Measurements from ENCODE around the gene LAMA2. TPM values are rescaled to one million over a fixed set of nuclear protein-coding genes. Genes with fewer than 3 reads are reported as not detected.

Gene LAMA2
- total RNA-seq, 1 experiment from 2014 or later, result 0.04 TPM

GRCh38 chr6:129111346-129111745 is 228.4 kb downstream of the LAMA2 start:
- H3K27ac ChIP-seq (ENCODE audit: low read length), result no peak overlapping the region
- no peak for DNase-seq
- H3K27me3 ChIP-seq (ENCODE audit: low read length), result no peaks in the 10 kb centered on the region
- no peak overlapping the region for H2AFZ ChIP-seq (ENCODE audit: low read length)
- peaks cover 26% of the 10 kb centered on the region; the same call in 1 of the 2 replicates for H3K9me3 ChIP-seq (ENCODE audit: low read length)
- H3K4me1 ChIP-seq (ENCODE audit: low read length), result no peaks in the 10 kb centered on the region
- H3K36me3 ChIP-seq (ENCODE audit: insufficient read depth, low read length), result no peaks in the 10 kb centered on the region
- no peaks in the 10 kb centered on the region for H3K79me2 ChIP-seq (ENCODE audit: low read length)
- no peak overlapping the region for H3K4me2 ChIP-seq (ENCODE audit: low read depth, low read length, poor library complexity, severe bottlenecking)
- H3K9ac ChIP-seq (ENCODE audit: low read length), result no peak overlapping the region
- H4K20me1 ChIP-seq (ENCODE audit: insufficient read depth, low read depth, low read length), result no peaks in the 10 kb centered on the region
- no peaks in the 10 kb centered on the region; the same call in 1 of the 2 replicates for H3K9me2 ChIP-seq (replicated peaks; ENCODE audit: insufficient read depth, low read length)
- no peak overlapping the region for H3K4me3 ChIP-seq (ENCODE audit: low read length)

GRCh38 chr6:129111853-129112252 is 228.9 kb downstream of the LAMA2 start:
- H3K9ac ChIP-seq (ENCODE audit: low read length), result no peak overlapping the region
- no peaks in the 10 kb centered on the region for H3K79me2 ChIP-seq (ENCODE audit: low read length)
- no peaks in the 10 kb centered on the region for H3K36me3 ChIP-seq (ENCODE audit: insufficient read depth, low read length)
- DNase-seq, result no peak
- no peaks in the 10 kb centered on the region for H3K4me1 ChIP-seq (ENCODE audit: low read length)
- no peaks in the 10 kb centered on the region; the same call in 1 of the 2 replicates for H3K9me2 ChIP-seq (replicated peaks; ENCODE audit: insufficient read depth, low read length)
- H4K20me1 ChIP-seq (ENCODE audit: insufficient read depth, low read depth, low read length), result no peaks in the 10 kb centered on the region
- no peak overlapping the region for H3K4me2 ChIP-seq (ENCODE audit: low read depth, low read length, poor library complexity, severe bottlenecking)
- H3K27ac ChIP-seq (ENCODE audit: low read length), result no peak overlapping the region
- H3K4me3 ChIP-seq (ENCODE audit: low read length), result no peak overlapping the region
- H3K9me3 ChIP-seq (ENCODE audit: low read length), result peaks cover 25% of the 10 kb centered on the region; the same call in 1 of the 2 replicates
- no peaks in the 10 kb centered on the region for H3K27me3 ChIP-seq (ENCODE audit: low read length)
- H2AFZ ChIP-seq (ENCODE audit: low read length), result no peak overlapping the region

GRCh38 chr6:129112591-129112990 is 229.7 kb downstream of the LAMA2 start:
- Histone ChIP-seq H3K4me2 (ENCODE audit: low read depth, low read length, poor library complexity, severe bottlenecking) (no peak overlapping the region), H3K79me2 (ENCODE audit: low read length) (no peaks in the 10 kb centered on the region), H3K9me2 (replicated peaks; ENCODE audit: insufficient read depth, low read length) (no peaks in the 10 kb centered on the region; the same call in 1 of the 2 replicates), H3K36me3 (ENCODE audit: insufficient read depth, low read length) (no peaks in the 10 kb centered on the region), H3K9ac (ENCODE audit: low read length) (no peak overlapping the region), H3K27ac (ENCODE audit: low read length) (no peak overlapping the region), H3K27me3 (ENCODE audit: low read length) (no peaks in the 10 kb centered on the region), H3K4me3 (ENCODE audit: low read length) (no peak overlapping the region), H2AFZ (ENCODE audit: low read length) (no peak overlapping the region), H3K4me1 (ENCODE audit: low read length) (no peaks in the 10 kb centered on the region), H4K20me1 (ENCODE audit: insufficient read depth, low read depth, low read length) (no peaks in the 10 kb centered on the region), H3K9me3 (ENCODE audit: low read length) (peaks cover 20% of the 10 kb centered on the region; the same call in 1 of the 2 replicates)
- no peak for DNase-seq

DNA sequence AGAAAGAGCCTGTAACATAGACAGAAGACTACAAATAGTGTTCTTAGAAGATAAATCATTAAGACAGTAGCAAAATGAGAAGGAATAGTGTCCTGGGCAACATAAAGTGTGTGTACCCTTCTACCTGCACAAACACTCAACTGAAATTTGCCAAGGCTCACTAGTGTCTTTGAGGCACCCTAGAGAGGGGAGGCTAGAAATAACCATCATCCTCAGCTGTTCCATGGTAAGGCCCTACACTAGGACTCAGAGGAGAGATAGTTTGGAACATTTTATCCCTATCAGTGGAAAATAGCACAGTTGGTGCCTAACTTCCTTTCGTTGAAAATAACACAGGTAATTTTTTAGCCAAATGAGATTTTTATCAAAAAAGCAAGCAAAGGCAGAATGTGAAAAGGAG is 230.7 kb downstream of the LAMA2 start:
- Histone ChIP-seq H3K9me2 (replicated peaks; ENCODE audit: insufficient read depth, low read length) (no peaks in the 10 kb centered on the region; the same call in 1 of the 2 replicates), H3K4me2 (ENCODE audit: low read depth, low read length, poor library complexity, severe bottlenecking) (no peak overlapping the region), H3K79me2 (ENCODE audit: low read length) (no peaks in the 10 kb centered on the region), H2AFZ (ENCODE audit: low read length) (no peak overlapping the region), H4K20me1 (ENCODE audit: insufficient read depth, low read depth, low read length) (no peaks in the 10 kb centered on the region), H3K36me3 (ENCODE audit: insufficient read depth, low read length) (no peaks in the 10 kb centered on the region), H3K27ac (ENCODE audit: low read length) (no peak overlapping the region), H3K9me3 (ENCODE audit: low read length) (peaks cover 20% of the 10 kb centered on the region; the same call in 1 of the 2 replicates), H3K9ac (ENCODE audit: low read length) (no peak overlapping the region), H3K4me3 (ENCODE audit: low read length) (no peak overlapping the region), H3K27me3 (ENCODE audit: low read length) (no peaks in the 10 kb centered on the region), H3K4me1 (ENCODE audit: low read length) (no peaks in the 10 kb centered on the region)
- DNase-seq, result no peak

- Histone ChIP-seq H3K36me3 (ENCODE audit: insufficient read depth, low read length) (no peaks in the 10 kb centered on the region), H3K27me3 (ENCODE audit: low read length) (no peaks in the 10 kb centered on the region), H3K9me3 (ENCODE audit: low read length) (peaks cover 16% of the 10 kb centered on the region; the same call in 1 of the 2 replicates), H3K79me2 (ENCODE audit: low read length) (no peaks in the 10 kb centered on the region), H3K4me1 (ENCODE audit: low read length) (no peaks in the 10 kb centered on the region), H3K9me2 (replicated peaks; ENCODE audit: insufficient read depth, low read length) (no peaks in the 10 kb centered on the region; the same call in 1 of the 2 replicates), H2AFZ (ENCODE audit: low read length) (no peak overlapping the region), H4K20me1 (ENCODE audit: insufficient read depth, low read depth, low read length) (no peaks in the 10 kb centered on the region), H3K27ac (ENCODE audit: low read length) (no peak overlapping the region), H3K4me2 (ENCODE audit: low read depth, low read length, poor library complexity, severe bottlenecking) (no peak overlapping the region), H3K4me3 (ENCODE audit: low read length) (no peak overlapping the region), H3K9ac (ENCODE audit: low read length) (no peak overlapping the region)
- DNase-seq, result no peak
Observed at GRCh38 chr6:129114636-129115391, 231.9 kb downstream of the LAMA2 start.

- no peak for DNase-seq
- Histone ChIP-seq H4K20me1 (ENCODE audit: insufficient read depth, low read depth, low read length) (no peaks in the 10 kb centered on the region), H3K27ac (ENCODE audit: low read length) (no peak overlapping the region), H3K9me3 (ENCODE audit: low read length) (peaks cover 14% of the 10 kb centered on the region; the same call in 1 of the 2 replicates), H3K4me1 (ENCODE audit: low read length) (no peaks in the 10 kb centered on the region), H3K4me2 (ENCODE audit: low read depth, low read length, poor library complexity, severe bottlenecking) (no peak overlapping the region), H2AFZ (ENCODE audit: low read length) (no peak overlapping the region), H3K4me3 (ENCODE audit: low read length) (no peak overlapping the region), H3K36me3 (ENCODE audit: insufficient read depth, low read length) (no peaks in the 10 kb centered on the region), H3K9me2 (replicated peaks; ENCODE audit: insufficient read depth, low read length) (no peaks in the 10 kb centered on the region; the same call in 1 of the 2 replicates), H3K79me2 (ENCODE audit: low read length) (no peaks in the 10 kb centered on the region), H3K27me3 (ENCODE audit: low read length) (no peaks in the 10 kb centered on the region), H3K9ac (ENCODE audit: low read length) (no peak overlapping the region)
Observed at GRCh38 chr6:129115471-129115870, 232.5 kb downstream of the LAMA2 start.

DNA sequence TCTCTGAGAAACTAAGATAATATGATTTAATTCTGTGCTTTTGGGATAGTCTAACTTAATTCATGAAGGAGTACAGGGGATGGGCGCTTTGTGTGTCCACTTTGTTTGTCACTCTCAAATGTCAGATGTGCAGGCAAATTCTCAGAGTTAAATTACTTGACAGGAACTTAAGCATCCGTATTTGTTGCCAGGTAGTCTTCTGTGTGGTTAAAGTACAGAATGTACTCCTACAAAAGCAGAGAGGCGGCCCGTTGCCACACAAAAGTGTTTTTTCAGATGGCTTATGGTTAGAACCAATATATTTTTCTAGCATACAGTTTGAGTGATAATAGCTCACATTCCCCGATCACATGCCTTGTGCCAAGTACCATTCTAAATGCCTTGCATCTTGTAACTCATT is 234.4 kb downstream of the LAMA2 start:
- Histone ChIP-seq H3K27ac (ENCODE audit: low read length) (no peak overlapping the region), H3K79me2 (ENCODE audit: low read length) (no peaks in the 10 kb centered on the region), H3K27me3 (ENCODE audit: low read length) (no peaks in the 10 kb centered on the region), H4K20me1 (ENCODE audit: insufficient read depth, low read depth, low read length) (no peaks in the 10 kb centered on the region), H3K4me3 (ENCODE audit: low read length) (no peak overlapping the region), H3K9me2 (replicated peaks; ENCODE audit: insufficient read depth, low read length) (no peaks in the 10 kb centered on the region; the same call in 1 of the 2 replicates), H3K36me3 (ENCODE audit: insufficient read depth, low read length) (no peaks in the 10 kb centered on the region), H3K4me2 (ENCODE audit: low read depth, low read length, poor library complexity, severe bottlenecking) (no peak overlapping the region), H3K4me1 (ENCODE audit: low read length) (no peaks in the 10 kb centered on the region), H3K9ac (ENCODE audit: low read length) (no peak overlapping the region), H3K9me3 (ENCODE audit: low read length) (peaks cover 5% of the 10 kb centered on the region), H2AFZ (ENCODE audit: low read length) (no peak overlapping the region)
- no peak for DNase-seq

GRCh38 chr6:129120856-129121638 is 238.1 kb downstream of the LAMA2 start:
- Histone ChIP-seq H3K36me3 (ENCODE audit: insufficient read depth, low read length) (no peaks in the 10 kb centered on the region), H4K20me1 (ENCODE audit: insufficient read depth, low read depth, low read length) (no peaks in the 10 kb centered on the region), H3K79me2 (ENCODE audit: low read length) (no peaks in the 10 kb centered on the region), H3K9ac (ENCODE audit: low read length) (no peak overlapping the region), H3K4me2 (ENCODE audit: low read depth, low read length, poor library complexity, severe bottlenecking) (no peak overlapping the region), H3K9me2 (replicated peaks; ENCODE audit: insufficient read depth, low read length) (no peaks in the 10 kb centered on the region), H3K9me3 (ENCODE audit: low read length) (peaks cover 7% of the 10 kb centered on the region), H2AFZ (ENCODE audit: low read length) (no peak overlapping the region), H3K4me1 (ENCODE audit: low read length) (no peaks in the 10 kb centered on the region), H3K4me3 (ENCODE audit: low read length) (no peak overlapping the region), H3K27ac (ENCODE audit: low read length) (no peak overlapping the region), H3K27me3 (ENCODE audit: low read length) (no peaks in the 10 kb centered on the region)
- no peak for DNase-seq
